Right atrium auricular region (tissue), 2 donors: ENCODE results near the gene FZD8. TPM values are rescaled to one million over a fixed set of nuclear protein-coding genes. Genes with fewer than 3 reads are reported as not detected.

Experiments
- DNase-seq: peaks from one replicate; pipeline ENCODE4 v3.0.0-alpha.2; 2019; ENCODE audit warnings: low spot score
- H3K27ac ChIP-seq, 2 donors: fragments of 200-600 bp; sonication (generic); 1 replicate in 1 of 2; 2 replicates in 1 of 2; pipeline ENCODE4 v1.5.1; 2016 to 2019
- H3K27me3 ChIP-seq, 2 donors: fragments of 200-600 bp; sonication (generic); one replicate each; pipeline versions ENCODE4 v1.5.1 to v1.6.0; 2017 to 2019
- H3K36me3 ChIP-seq: fragments of 200-600 bp; sonication (generic); one replicate; pipeline ENCODE4 v1.5.1; 2016
- H3K4me1 ChIP-seq, 2 donors: fragments of 200-600 bp; sonication (generic); one replicate each; pipeline versions ENCODE4 v1.5.1 to v1.6.0; 2017 to 2019
- H3K4me3 ChIP-seq, 2 donors: fragments of 200-600 bp; sonication (generic); 1 replicate in 1 of 2; 2 replicates in 1 of 2; pipeline ENCODE4 v1.5.1; 2017 to 2019; ENCODE audit warnings: mild to moderate bottlenecking in 1 of 2, moderate library complexity in 1 of 2
- H3K9me3 ChIP-seq, 2 donors: fragments of 200-600 bp; sonication (generic); one replicate each; pipeline ENCODE4 v1.5.1; 2019
- total RNA-seq, 2 donors: library from RNA; depleted of rRNA; stranded (reverse); fragments of >200 nt; gene quantifications; one replicate each; pipeline ENCODE4 v1.1.0, GENCODE V29; 2016
- TF ChIP-seq, protein P1 (sequence below), 2 donors: fragments of 200-600 bp; sonication (generic); IDR thresholded peaks; one replicate each; pipeline ENCODE4 v1.5.1; 2019; ENCODE audit warnings: antibody characterized with exemption in 2 of 2

FZD8 gene
- total RNA-seq, 2 donors from 2014 or later: 6.0 to 15.6 TPM

DNA sequence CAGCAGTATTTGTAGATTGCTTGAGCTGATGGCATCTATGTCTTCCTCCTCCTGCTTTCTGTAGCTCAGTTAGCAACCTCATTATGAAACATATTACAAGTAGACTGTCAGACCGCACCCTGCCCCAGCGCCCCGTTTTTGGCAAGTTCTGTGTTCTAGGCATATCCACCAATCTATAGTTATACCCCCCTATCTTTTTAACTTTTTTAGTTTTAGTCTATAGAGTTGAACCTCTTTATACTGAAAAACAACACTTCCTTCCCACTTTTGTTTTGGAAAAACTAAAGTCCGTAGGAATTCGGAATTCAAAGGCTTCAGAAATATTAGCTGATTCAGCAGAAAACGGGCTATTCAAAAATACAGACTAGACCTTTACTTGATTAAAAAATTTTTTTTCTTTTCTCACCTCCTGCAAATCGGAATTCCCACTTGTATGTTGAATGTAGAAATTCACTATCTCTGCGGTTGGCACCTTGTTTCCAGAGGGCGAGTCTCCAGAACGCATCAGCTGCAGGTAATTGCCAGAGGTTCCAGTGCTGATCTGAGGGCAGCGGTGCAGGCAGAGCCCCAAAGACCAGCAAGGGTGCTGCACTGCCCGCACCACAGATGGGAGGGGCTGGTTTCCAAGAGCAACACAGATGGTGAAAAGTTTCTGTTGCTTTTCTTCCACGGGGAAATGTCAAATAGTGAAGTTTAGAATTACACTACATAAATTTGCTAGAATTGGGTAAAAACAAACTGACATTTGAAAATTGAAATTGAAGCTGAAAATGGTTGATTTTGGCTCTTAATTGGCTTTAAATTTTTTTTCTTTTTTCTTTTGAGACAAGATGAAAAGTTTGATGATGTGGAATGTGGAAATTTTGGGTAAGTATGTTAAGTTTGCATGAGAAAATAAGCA lies 2.2 kb upstream of the FZD8 start:
- H3K9me3 ChIP-seq: no peaks in the 10 kb centered on the region
- H3K27ac ChIP-seq: peak overlapping the region; percentile 91 to 95
- no peaks in the 10 kb centered on the region for H3K27me3 ChIP-seq
- DNase-seq: no peak
- TF ChIP-seq, protein P1, sequence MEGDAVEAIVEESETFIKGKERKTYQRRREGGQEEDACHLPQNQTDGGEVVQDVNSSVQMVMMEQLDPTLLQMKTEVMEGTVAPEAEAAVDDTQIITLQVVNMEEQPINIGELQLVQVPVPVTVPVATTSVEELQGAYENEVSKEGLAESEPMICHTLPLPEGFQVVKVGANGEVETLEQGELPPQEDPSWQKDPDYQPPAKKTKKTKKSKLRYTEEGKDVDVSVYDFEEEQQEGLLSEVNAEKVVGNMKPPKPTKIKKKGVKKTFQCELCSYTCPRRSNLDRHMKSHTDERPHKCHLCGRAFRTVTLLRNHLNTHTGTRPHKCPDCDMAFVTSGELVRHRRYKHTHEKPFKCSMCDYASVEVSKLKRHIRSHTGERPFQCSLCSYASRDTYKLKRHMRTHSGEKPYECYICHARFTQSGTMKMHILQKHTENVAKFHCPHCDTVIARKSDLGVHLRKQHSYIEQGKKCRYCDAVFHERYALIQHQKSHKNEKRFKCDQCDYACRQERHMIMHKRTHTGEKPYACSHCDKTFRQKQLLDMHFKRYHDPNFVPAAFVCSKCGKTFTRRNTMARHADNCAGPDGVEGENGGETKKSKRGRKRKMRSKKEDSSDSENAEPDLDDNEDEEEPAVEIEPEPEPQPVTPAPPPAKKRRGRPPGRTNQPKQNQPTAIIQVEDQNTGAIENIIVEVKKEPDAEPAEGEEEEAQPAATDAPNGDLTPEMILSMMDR (IDR thresholded peaks at IDR 0.05): no peak
- H3K36me3 ChIP-seq: no peaks in the 10 kb centered on the region
- H3K4me3 ChIP-seq: peak overlapping the region; percentile 64 to 79
- peaks cover 0 to 13% of the 10 kb centered on the region in 2 donors for H3K4me1 ChIP-seq

DNA sequence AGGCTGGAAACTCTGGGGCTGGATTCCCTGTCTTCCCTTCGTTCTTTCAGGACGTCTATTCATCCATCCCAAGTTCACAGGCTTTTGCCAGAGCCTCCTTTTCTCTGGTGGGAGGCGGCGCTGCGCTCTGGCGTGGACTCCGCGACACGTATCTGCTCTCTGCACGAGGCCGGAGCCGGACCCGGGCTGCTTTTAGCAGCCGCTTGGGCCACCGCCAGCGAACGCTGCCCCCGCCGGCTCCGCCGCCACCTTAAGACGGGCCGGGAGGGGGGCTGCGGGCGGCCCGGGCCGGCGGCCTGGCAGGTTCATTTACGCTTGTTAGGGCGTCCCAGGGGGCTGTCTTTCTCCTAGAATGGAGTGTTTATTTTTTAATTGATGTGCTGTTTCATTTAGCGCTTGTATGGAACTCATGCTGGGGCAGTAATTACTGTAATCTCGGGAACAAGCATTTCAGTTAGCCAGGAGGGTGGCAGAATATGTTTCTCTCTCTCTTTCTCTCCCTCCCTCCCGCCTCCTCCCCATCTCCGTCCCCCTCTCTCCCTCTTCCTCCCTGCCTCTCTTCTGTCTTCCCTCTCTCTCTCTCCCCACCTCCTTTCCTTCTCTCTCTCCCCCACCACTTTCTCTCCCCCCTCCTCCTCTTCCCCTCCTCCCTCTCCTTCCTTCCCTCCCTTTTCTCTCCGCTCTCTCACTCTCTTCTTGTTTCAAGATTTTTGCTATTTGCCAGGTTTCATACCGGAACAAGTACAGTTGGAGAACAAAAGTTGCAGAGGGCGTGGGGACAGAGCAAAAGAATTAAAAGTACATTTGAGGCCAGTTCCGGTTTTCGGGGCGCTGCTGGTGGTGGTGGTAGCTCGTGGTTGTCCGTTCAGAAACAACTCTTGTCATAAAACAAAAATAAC lies 1.3 kb upstream of the FZD8 start:
- no peaks in the 10 kb centered on the region for H3K36me3 ChIP-seq

DNA sequence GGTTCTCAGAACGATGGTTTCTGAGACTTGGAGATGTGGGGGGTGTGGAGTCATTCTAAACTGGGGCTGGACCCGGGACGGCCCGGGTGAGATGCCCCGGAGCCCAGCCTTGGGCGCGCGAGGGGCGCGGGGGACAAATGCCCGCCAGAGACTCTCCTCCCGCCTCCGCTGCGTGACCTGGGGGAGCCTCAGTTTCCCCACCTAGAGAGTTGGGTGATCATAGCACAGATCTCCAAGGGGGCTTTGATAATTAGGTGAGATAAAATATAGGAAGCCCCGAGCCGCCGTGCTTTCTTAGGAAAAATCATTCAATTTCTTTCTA lies 658 bp upstream of the FZD8 start:
- TF ChIP-seq, protein P1 (IDR thresholded peaks at IDR 0.05): no peak
- no peak for DNase-seq
- Histone ChIP-seq H3K4me1 (peaks cover 0 to 26% of the 10 kb centered on the region in 2 donors), H3K9me3 (no peaks in the 10 kb centered on the region), H3K36me3 (no peaks in the 10 kb centered on the region), H3K27ac (peak overlapping the region; percentile 91 to 95), H3K27me3 (no peaks in the 10 kb centered on the region), H3K4me3 (peak overlapping the region; percentile 64 to 79)

More for the DNA sequence above, 1.3 kb upstream of the FZD8 start:
- TF ChIP-seq, protein P1 (IDR thresholded peaks at IDR 0.05): no peak
- Histone ChIP-seq H3K27me3 (no peaks in the 10 kb centered on the region), H3K9me3 (no peaks in the 10 kb centered on the region), H3K4me3 (peak overlapping the region; percentile 64 to 79), H3K4me1 (peaks cover 0 to 21% of the 10 kb centered on the region in 2 donors), H3K27ac (peak overlapping the region; percentile 91 to 95)
- DNase-seq: peak; percentile 88

DNA sequence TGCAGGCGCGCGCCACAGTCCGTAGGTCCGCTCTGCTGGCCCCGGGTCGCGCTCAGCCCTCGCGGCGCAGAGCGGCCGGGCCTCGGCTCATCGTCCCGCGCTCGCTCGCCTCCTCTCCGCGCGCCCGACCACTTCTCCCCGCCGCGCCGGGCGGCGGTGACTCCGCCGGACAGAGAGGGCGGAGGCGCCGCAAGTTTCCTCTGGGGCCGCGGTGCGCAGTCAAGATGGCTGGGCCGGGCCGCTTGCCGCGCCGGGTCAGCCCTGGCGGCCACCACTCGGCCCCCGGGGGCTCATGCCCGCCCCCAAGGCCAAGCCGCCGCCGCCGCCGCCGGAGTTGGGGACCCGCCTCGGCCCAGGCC lies 441 bp downstream of the FZD8 start:
- TF ChIP-seq, protein P1 (IDR thresholded peaks at IDR 0.05): no peak
- DNase-seq: no peak
- peak overlapping the region; percentile 91 to 95 for H3K27ac ChIP-seq
- H3K4me3 ChIP-seq: peak overlapping the region; percentile 64 to 79
- H3K4me1 ChIP-seq: peaks cover 0 to 30% of the 10 kb centered on the region in 2 donors
- H3K9me3 ChIP-seq: no peaks in the 10 kb centered on the region
- H3K36me3 ChIP-seq: no peaks in the 10 kb centered on the region
- H3K27me3 ChIP-seq: no peaks in the 10 kb centered on the region

DNA sequence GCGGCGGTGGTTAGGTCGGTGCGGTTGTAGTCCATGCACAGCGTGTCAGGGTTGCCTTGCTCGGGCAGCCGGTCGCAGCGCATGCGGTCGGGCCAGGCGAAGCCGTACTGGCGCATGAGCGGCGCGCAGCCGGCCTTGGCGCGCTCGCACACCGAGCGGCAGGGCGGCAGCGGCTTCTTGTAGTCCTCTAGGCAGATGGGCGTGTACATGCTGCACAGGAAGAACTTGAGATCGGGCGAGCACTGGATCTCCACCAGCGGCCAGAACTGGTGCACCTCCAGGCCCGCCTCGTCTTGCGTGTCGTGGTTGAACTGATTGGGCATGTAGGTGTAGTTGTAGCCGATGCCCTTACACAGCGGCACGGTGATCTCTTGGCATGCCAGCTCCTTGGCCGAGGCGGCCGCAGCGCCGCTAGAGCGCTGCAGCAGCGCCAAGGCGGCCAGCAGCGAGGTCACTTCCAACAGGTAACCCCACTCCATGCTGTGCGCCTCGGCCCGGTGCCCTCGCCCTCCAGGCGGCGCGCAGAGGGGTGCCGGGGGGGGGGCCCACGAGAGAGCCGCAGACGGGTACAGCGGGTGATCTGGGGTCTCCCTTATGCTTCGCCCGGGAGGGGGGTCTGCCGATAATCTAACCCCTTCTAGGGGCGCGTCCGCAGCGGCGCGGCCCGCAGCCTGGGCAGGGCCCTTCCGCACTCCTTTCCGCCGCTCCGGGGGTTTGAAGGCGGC lies 983 bp downstream of the FZD8 start:
- H3K36me3 ChIP-seq: no peaks in the 10 kb centered on the region
- no peaks in the 10 kb centered on the region for H3K27me3 ChIP-seq
- DNase-seq: peak; percentile 69
- TF ChIP-seq, protein P1 (IDR thresholded peaks at IDR 0.05): no peak
- H3K4me3 ChIP-seq: peak overlapping the region; percentile 64 to 79
- peaks cover 0 to 34% of the 10 kb centered on the region in 2 donors for H3K4me1 ChIP-seq
- no peaks in the 10 kb centered on the region for H3K9me3 ChIP-seq
- peak overlapping the region; percentile 91 to 95 for H3K27ac ChIP-seq
